NCI-H146 treated with DMSO at 0.1 percent for 48 hours (cell line): ENCODE results near the gene CUL3.
"Not testable (repeated sequence)": the region's sequence is repeated elsewhere in the genome, so short reads cannot be mapped to it uniquely, and the experiment has no call there.

Source experiments
- DNase-seq: peaks from one replicate; lab custom pipeline; 2025; ENCODE audit not compliant: unreplicated experiment; lab: John Stamatoyannopoulos, UW

The CUL3 gene

GRCh38 chr2:224545884-224546644 is 39.1 kb downstream of the CUL3 start:
- no peak for DNase-seq

DNA sequence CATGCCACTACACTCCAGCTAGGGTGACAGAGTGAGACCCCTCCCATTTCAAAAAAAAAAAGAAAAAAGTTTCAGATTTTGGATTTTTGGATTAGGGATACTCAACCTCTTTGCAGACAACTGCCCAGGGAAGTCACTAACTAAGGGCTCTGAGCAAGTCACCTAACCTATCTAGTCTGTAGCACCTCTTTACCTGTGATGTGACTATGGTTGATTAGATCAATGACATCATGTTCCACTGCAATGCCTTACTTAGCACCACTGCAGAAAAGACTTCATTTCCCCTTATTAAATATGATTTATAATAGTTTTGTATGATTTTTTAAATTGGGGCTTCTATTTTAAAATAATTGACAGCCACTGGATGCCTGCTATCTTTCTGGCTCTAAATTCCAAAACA is 41.2 kb downstream of the CUL3 start:
- DNase-seq: no peak

GRCh38 chr2:224538561-224539138 is 46.5 kb downstream of the CUL3 start:
- no peak for DNase-seq

- DNase-seq: no peak
These were observed 52.2 kb downstream of the CUL3 start for GRCh38 chr2:224532931-224533330.

- no peak for DNase-seq
These were observed 52.7 kb downstream of the CUL3 start for GRCh38 chr2:224532441-224532840.

DNA sequence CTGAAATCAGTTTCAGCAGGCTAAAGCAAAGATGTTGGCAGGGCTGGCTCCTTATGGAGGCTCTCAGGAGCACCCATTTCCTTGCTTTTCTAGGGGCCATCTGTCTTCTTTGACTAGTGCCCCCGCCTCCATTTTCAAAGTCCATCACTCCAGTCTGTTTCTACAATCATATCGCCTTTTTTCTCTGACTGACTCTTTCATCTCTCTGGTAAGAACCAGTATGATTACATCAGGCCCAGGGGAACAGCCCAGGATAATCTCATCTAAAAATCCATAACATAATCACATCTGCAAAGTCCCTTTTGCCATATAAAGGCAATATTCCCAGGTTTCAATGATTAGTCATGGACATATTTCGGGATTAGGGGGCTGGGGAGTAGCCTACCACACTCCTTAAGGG is 57.0 kb downstream of the CUL3 start:
- DNase-seq: no peak

DNA sequence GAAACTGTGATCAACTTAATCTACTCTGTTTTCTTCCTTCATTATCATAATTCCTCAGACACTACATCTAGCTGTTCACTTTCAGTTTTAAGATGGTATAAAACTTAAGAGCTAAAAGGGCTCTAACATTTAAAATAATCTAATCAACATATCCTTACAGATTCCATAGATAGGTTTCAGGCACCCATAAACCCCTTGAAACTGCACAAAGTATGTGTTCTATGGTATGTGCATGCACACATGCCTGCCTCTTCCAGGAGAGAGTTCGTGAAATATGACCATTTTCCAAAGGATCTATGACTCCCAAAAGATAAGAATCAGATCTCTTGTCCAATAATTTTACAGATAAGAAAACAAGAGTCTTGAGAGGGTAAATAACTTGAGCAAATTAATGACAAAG is 59.4 kb downstream of the CUL3 start:
- DNase-seq: no peak

DNA sequence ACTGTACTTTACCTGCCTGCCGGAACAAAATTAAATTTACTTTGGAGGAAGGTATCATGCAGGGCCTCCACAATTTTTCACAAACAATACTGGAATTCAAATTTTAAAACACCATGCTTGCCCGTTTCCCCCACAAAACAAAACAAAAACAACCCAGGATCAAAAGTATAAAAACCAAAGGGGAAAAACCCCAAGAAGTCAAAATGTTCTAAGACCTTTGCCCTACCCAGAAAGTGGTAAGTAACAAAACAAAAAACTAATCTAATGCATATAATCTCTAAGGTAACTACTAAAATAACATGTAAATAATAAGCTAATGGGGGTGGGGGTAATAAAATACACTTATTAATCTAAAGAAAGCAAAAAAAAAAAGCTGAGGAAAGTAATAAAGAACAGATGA is 60.5 kb downstream of the CUL3 start:
- no peak for DNase-seq

- no peak for DNase-seq
These were observed 61.3 kb downstream of the CUL3 start for GRCh38 chr2:224523626-224524577.

DNA sequence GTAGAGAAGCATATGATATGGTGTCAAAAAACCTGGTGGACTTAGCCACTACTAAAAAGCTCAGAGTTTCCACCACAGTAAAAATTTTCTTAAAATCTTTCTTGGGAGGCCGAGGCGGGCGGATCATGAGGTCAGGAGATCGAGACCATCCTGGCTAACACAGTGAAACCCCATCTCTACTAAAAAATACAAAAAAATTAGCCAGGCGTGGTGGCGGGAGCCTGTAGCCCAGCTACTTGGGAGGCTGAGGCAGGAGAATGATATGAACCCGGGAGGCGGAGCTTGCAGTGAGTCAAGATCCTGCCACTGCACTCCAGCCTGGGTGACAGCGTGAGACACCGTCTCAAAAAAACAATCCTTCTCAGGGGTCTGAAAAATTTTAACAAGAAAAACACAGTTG is 62.7 kb downstream of the CUL3 start:
- DNase-seq: not testable (repeated sequence)

GRCh38 chr2:224520064-224520463 is 65.1 kb downstream of the CUL3 start:
- no peak for DNase-seq

- no peak for DNase-seq
These were observed 66.2 kb downstream of the CUL3 start for GRCh38 chr2:224518806-224519580.

DNA sequence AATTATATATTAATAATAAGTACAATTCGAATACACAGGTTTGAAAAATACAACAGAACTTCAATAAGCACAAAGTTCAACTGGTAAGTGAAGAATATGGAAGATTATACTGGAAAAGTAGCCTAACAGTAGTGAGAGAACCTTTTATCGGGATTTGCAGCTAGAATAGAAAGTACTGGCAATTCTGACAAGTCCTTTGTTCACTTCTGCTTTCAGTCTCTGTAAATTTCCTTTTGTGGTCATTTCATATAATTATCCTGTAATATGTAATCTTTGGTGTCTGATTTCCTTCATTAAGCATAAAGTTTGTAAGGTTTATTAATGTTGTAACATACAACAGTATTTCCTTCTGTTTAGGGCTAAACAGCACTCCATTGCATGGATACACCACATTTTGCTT is 67.2 kb downstream of the CUL3 start:
- DNase-seq: no peak

GRCh38 chr2:224516393-224516792 is 68.8 kb downstream of the CUL3 start:
- DNase-seq: not testable (repeated sequence)

- DNase-seq: no peak
These were observed 71.2 kb downstream of the CUL3 start for GRCh38 chr2:224513991-224514390.

DNA sequence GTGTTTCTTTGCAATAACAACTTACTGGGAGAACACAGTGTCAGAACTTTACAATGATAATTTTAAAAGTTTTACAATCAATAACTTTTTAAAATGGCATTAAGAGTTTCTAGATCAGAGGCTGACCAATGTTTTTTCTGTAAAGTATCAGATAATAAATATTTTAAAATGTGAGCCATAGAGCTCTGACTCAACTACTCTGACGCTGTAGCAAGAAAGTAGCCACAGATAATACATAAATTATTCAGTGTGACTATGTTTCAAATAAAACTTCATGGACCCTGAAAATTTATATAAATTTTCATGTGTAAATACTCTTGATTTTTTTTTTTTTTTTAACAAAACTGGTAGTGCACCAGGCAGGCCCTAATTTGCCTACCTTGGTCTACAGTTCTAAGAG is 77.4 kb downstream of the CUL3 start:
- DNase-seq: no peak

DNA sequence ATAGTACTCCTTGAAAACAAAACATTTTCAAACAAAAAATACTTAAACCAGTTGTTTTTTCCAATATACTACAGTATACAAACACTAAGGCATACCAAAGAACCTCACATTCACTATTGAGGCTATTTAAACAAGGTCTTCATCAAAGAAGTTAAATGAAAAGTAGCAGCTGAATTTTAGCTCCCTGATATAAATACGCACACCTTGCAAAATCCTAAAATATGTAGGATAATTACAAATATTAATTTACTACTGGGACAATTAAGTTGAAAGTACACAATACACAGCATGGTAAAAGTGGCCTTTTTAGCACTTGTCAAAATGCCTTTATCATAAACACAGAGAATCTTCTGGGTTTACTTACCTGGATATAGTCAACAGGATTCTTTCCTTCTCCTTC is 78.7 kb downstream of the CUL3 start:
- DNase-seq: no peak

DNA sequence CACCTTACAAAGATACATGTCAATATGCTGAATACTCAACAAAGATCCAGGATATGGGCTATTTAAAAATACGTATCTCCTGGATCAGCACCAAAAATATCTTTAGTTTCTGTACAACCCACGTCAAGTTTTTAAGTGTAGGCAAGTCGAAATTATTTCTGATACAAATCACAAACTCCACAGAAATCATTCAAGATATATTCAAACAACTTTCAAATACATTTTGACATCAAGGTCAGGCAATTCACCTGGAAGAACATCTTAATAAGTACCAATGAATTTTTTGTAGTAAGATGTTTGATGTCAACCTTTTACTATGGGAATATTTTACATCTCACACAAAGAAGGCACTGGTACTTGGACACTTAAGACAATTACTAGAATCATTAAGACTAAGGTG is 86.2 kb downstream of the CUL3 start:
- DNase-seq: no peak

- no peak for DNase-seq
These were observed 92.6 kb downstream of the CUL3 start for GRCh38 chr2:224492531-224492930.

DNA sequence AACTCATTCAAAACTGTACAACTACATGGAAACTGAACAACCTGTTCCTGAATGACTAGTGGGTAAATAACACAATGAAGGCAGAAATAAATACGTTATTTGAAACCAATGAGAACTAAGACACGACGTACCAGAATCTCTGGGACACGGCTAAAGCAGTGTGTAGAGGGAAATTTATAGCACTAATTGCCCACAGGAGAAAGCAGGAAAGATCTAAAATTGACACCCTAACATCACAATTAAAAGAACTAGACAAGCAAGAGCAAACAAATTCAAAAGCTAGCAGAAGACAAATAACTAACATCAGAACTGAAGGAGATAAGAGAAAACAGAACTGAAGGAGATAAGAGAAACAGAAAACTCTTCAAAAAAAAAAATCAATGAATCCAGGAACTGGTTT is 97.2 kb downstream of the CUL3 start:
- DNase-seq: not testable (repeated sequence)
